ENCODE data around the gene ATR.

GRCh38 chr3:142560118-142560517, 18.4 kb downstream of the ATR start:
- no peak for TF ChIP-seq CTCF (IDR thresholded peaks at IDR 0.05)
- TF ChIP-seq POLR2A (IDR thresholded peaks at IDR 0.05), result no peak
